ENCODE results near the gene TMC6. TPM values are rescaled to one million over a fixed set of nuclear protein-coding genes. Genes with fewer than 3 reads are reported as not detected.

Gene TMC6
- total RNA-seq: 10 to 100 TPM; 21.0 to 32.3 TPM

- no peaks in the 10 kb centered on the region for H3K27me3 ChIP-seq
Measured at GRCh38 chr17:78128551-78129350, at the start of gene TMC6. TMC6 (minus strand) TSS chr17:78128755; CDS start chr17:78126832, 1,923 bp downstream.

GRCh38 chr17:78176548-78177025, 48.0 kb upstream of the TMC6 start:
- DNase-seq (peak; percentile 78 to 84 (median 82)), ATAC-seq (peak; percentile 28)
- TF ChIP-seq CTCF (IDR thresholded peaks at IDR 0.05): peak; percentile 78 to 90 (median 82)
- TF ChIP-seq POLR2A (IDR thresholded peaks at IDR 0.05): no peak
- peak overlapping the region; percentile 19 to 95 (median 88) for H3K27ac ChIP-seq
- H3K36me3 ChIP-seq (replicated peaks in 1 of 2; ENCODE audit: insufficient read depth in 1 of 2, low read depth in 2 of 2): no peaks in the 10 kb centered on the region
- intact Hi-C loops (cut with DNase I): no loop called here
- H3K27me3 ChIP-seq: no peaks in the 10 kb centered on the region
- 11 to 20% methylated on average over 10 to 11 of the region's 14 CpGs for WGBS, 2 donors
- H3K9me3 ChIP-seq: no peaks in the 10 kb centered on the region
- H3K4me1 ChIP-seq: peaks cover 58% of the 10 kb centered on the region
- no peak overlapping the region for H3K4me3 ChIP-seq

More at GRCh38 chr17:78128551-78129350, at the start of gene TMC6:
- DNase-seq: peak; percentile 67 to 82 (median 78)
- intact Hi-C loops (cut with DNase I): no loop called here
- WGBS, 2 donors: 1 to 2% methylated on average over 12 to 40 of the region's 54 CpGs
- H3K9me3 ChIP-seq: no peaks in the 10 kb centered on the region
- peak within 1 kb of the TSS; percentile 69 to 91 (median 83) for H3K27ac ChIP-seq
- no peaks in the 10 kb centered on the region for H3K36me3 ChIP-seq (replicated peaks in 1 of 2; ENCODE audit: insufficient read depth in 1 of 2, low read depth in 2 of 2)
- peak within 1 kb of the TSS; percentile 35 to 62 for H3K4me3 ChIP-seq
- peaks cover 44% of the 10 kb centered on the region for H3K4me1 ChIP-seq
- TF ChIP-seq CTCF (IDR thresholded peaks at IDR 0.05): no peak
- TF ChIP-seq POLR2A (IDR thresholded peaks at IDR 0.05): peak; percentile 62 to 88 (median 85)
- peak; percentile 67 for ATAC-seq

- peak overlapping the region; percentile 78 to 95 (median 88) for H3K27ac ChIP-seq
Measured at GRCh38 chr17:78175643-78175981, 47.1 kb upstream of the TMC6 start.

GRCh38 chr17:78174870-78175642, 46.5 kb upstream of the TMC6 start:
- Histone ChIP-seq H3K27me3 (no peaks in the 10 kb centered on the region), H3K9me3 (no peaks in the 10 kb centered on the region), H3K4me3 (no peak overlapping the region), H3K4me1 (peaks cover 71% of the 10 kb centered on the region), H3K27ac (peak overlapping the region; percentile 78 to 95 (median 88)), H3K36me3 (replicated peaks in 1 of 2; ENCODE audit: insufficient read depth in 1 of 2, low read depth in 2 of 2) (no peaks in the 10 kb centered on the region)
- WGBS, 2 donors: 38 to 40% methylated on average over 7 to 28 of the region's 28 CpGs
- ATAC-seq (peak; percentile 51), DNase-seq (peak; percentile 76 to 89 (median 86))
- TF ChIP-seq CTCF (IDR thresholded peaks at IDR 0.05) (peak in 5 of 7 experiments; percentile 6 to 62 (median 32)), POLR2A (IDR thresholded peaks at IDR 0.05) (peak in 2 of 3 donors; percentile 54 to 62)
- intact Hi-C loops (cut with DNase I): no loop called here

More at GRCh38 chr17:78175643-78175981, 47.1 kb upstream of the TMC6 start:
- intact Hi-C loops (cut with DNase I): no loop called here
- TF ChIP-seq CTCF (IDR thresholded peaks at IDR 0.05): no peak
- no peak for TF ChIP-seq POLR2A (IDR thresholded peaks at IDR 0.05)
- peaks cover 66% of the 10 kb centered on the region for H3K4me1 ChIP-seq
- no peak for ATAC-seq
- H3K9me3 ChIP-seq: no peaks in the 10 kb centered on the region
- no peak for DNase-seq
- H3K27me3 ChIP-seq: no peaks in the 10 kb centered on the region
- WGBS, 2 donors: 42 to 47% methylated on average over 11 to 14 of the region's 14 CpGs
- H3K4me3 ChIP-seq: no peak overlapping the region
- no peaks in the 10 kb centered on the region for H3K36me3 ChIP-seq (replicated peaks in 1 of 2; ENCODE audit: insufficient read depth in 1 of 2, low read depth in 2 of 2)
